HG03025 (cell line): ENCODE results near the gene LHX3.

Experiments used
- ATAC-seq: cut with Tn5 transposase; IDR thresholded peaks from one replicate; pipeline ENCODE4 v1.9.1; 2021; ENCODE audit warnings: mild to moderate bottlenecking, moderate library complexity; ENCODE audit not compliant: unreplicated experiment, low FRiP score

LHX3 gene

GRCh38 chr9:136204838-136205706 is at the start of gene LHX3:
TSS of gene LHX3 (minus strand) at chr9:136205128. CDS start at chr9:136205012, 116 bp downstream.
- no peak for ATAC-seq

GRCh38 chr9:136253246-136254130 is 48.6 kb upstream of the LHX3 start:
- no peak for ATAC-seq

GRCh38 chr9:136252846-136253245 is 47.9 kb upstream of the LHX3 start:
- no peak for ATAC-seq

- ATAC-seq, result no peak
Observed at GRCh38 chr9:136252281-136252680, 47.4 kb upstream of the LHX3 start.

GRCh38 chr9:136251264-136252115 is 46.6 kb upstream of the LHX3 start:
- no peak for ATAC-seq

GRCh38 chr9:136250676-136251075 is 45.7 kb upstream of the LHX3 start:
- ATAC-seq, result no peak

- no peak for ATAC-seq
Observed at GRCh38 chr9:136249877-136250559, 45.1 kb upstream of the LHX3 start.

GRCh38 chr9:136248951-136249876 is 44.3 kb upstream of the LHX3 start:
- no peak for ATAC-seq

GRCh38 chr9:136247947-136248637 is 43.2 kb upstream of the LHX3 start:
- no peak for ATAC-seq

GRCh38 chr9:136247551-136247916 is 42.6 kb upstream of the LHX3 start:
- no peak for ATAC-seq

GRCh38 chr9:136246849-136247550 is 42.1 kb upstream of the LHX3 start:
- ATAC-seq, result no peak

- peak; percentile 42 for ATAC-seq
Observed at GRCh38 chr9:136245219-136246150, 40.6 kb upstream of the LHX3 start, which contains the start of gene QSOX2. TSS of gene QSOX2 (minus strand) at chr9:136245812. CDS start at chr9:136245803, 9 bp downstream.

- ATAC-seq, result no peak
Observed at GRCh38 chr9:136244969-136245218, 40.0 kb upstream of the LHX3 start.

GRCh38 chr9:136244122-136244968 is 39.4 kb upstream of the LHX3 start:
- ATAC-seq, result no peak

- no peak for ATAC-seq
Observed at GRCh38 chr9:136243631-136244030, 38.7 kb upstream of the LHX3 start.
